Activated T-helper 17 cell treated with anti-CD3 and anti-CD28 coated beads, Interleukin-2, amount 50 U/mL, for 72 hours (primary cell): ENCODE data around the gene RNF34. TPM values are rescaled to one million over a fixed set of nuclear protein-coding genes. Genes with fewer than 3 reads are reported as not detected.
"Not testable (repeated sequence)": the region's sequence is repeated elsewhere in the genome, so short reads cannot be mapped to it uniquely, and the experiment has no call there.

Source experiments
- ATAC-seq: fragments of 150-1000 bp; cut with Tn5 transposase; replicated peaks from 2 replicates; pipeline ENCODE4 v1.10.0; 2021; ENCODE audit warnings: mild to moderate bottlenecking, moderate library complexity
- H3K27ac Mint-ChIP-seq: one replicate; pipeline ENCODE4 v1.8.0; 2022; ENCODE audit warnings: mixed read lengths
- H3K27me3 Mint-ChIP-seq: one replicate; pipeline ENCODE4 v1.8.0; 2022; ENCODE audit warnings: mixed read lengths
- H3K36me3 Mint-ChIP-seq: one replicate; pipeline ENCODE4 v1.8.0; 2022; ENCODE audit warnings: low read depth, mild to moderate bottlenecking, mixed read lengths
- H3K4me1 Mint-ChIP-seq: one replicate; pipeline ENCODE4 v1.8.0; 2022; ENCODE audit warnings: mixed read lengths
- H3K4me3 Mint-ChIP-seq: one replicate; pipeline ENCODE4 v1.8.0; 2022; ENCODE audit warnings: mild to moderate bottlenecking, mixed read lengths
- H3K9me3 Mint-ChIP-seq: one replicate; pipeline ENCODE4 v1.8.0; 2022; ENCODE audit warnings: mixed read lengths
- total RNA-seq, 2 donors: library from RNA; stranded (reverse); gene quantifications; one replicate each; pipeline ENCODE4 v1.2.3, GENCODE V29; 2022

Gene RNF34
- total RNA-seq, result 10 to 100 TPM; 62.8 to 98.5 TPM

- peak; percentile 92 for ATAC-seq
- H3K27ac Mint-ChIP-seq, result peak within 1 kb of the TSS; percentile 88
These were observed at the start of gene RNF34 for GRCh38 chr12:121399391-121400331. TSS of gene RNF34 (plus strand) at chr12:121400118. CDS start at chr12:121400213, 95 bp downstream.

GRCh38 chr12:121351820-121352681 is 47.9 kb upstream of the RNF34 start, which contains the start of gene ANAPC5:
TSS of gene ANAPC5 (minus strand) at chr12:121352411. CDS start at chr12:121352340, 71 bp downstream.
- Mint-ChIP-seq H3K36me3 (peaks cover 33% of the 10 kb centered on the region), H3K27me3 (no peaks in the 10 kb centered on the region), H3K4me1 (peaks cover 23% of the 10 kb centered on the region), H3K4me3 (peak within 1 kb of the TSS; percentile 90), H3K27ac (peak within 1 kb of the TSS; percentile 94), H3K9me3 (no peaks in the 10 kb centered on the region)
- peak; percentile 99 for ATAC-seq

More at GRCh38 chr12:121399391-121400331, at the start of gene RNF34:
- peaks cover 41% of the 10 kb centered on the region for H3K36me3 Mint-ChIP-seq
- H3K27me3 Mint-ChIP-seq, result no peaks in the 10 kb centered on the region
- peak within 1 kb of the TSS; percentile 87 for H3K4me3 Mint-ChIP-seq
- H3K9me3 Mint-ChIP-seq, result no peaks in the 10 kb centered on the region
- peaks cover 19% of the 10 kb centered on the region for H3K4me1 Mint-ChIP-seq

GRCh38 chr12:121352682-121353018 is 47.3 kb upstream of the RNF34 start:
- Mint-ChIP-seq H3K9me3 (no peaks in the 10 kb centered on the region), H3K36me3 (peaks cover 27% of the 10 kb centered on the region), H3K27ac (peak overlapping the region; percentile 94), H3K4me3 (peak overlapping the region; percentile 90), H3K27me3 (no peaks in the 10 kb centered on the region), H3K4me1 (peaks cover 21% of the 10 kb centered on the region)
- ATAC-seq, result peak; percentile 25

GRCh38 chr12:121355818-121356217 is 44.1 kb upstream of the RNF34 start:
- H3K36me3 Mint-ChIP-seq, result peaks cover 10% of the 10 kb centered on the region
- H3K9me3 Mint-ChIP-seq, result no peaks in the 10 kb centered on the region
- peaks cover 11% of the 10 kb centered on the region for H3K4me1 Mint-ChIP-seq
- H3K27me3 Mint-ChIP-seq, result no peaks in the 10 kb centered on the region
- no peak for ATAC-seq
- H3K4me3 Mint-ChIP-seq, result no peak overlapping the region
- H3K27ac Mint-ChIP-seq, result no peak overlapping the region

- no peaks in the 10 kb centered on the region for H3K27me3 Mint-ChIP-seq
- H3K4me1 Mint-ChIP-seq, result peaks cover 10% of the 10 kb centered on the region
- peaks cover 10% of the 10 kb centered on the region for H3K36me3 Mint-ChIP-seq
- no peak for ATAC-seq
- no peak overlapping the region for H3K27ac Mint-ChIP-seq
- H3K9me3 Mint-ChIP-seq, result no peaks in the 10 kb centered on the region
- H3K4me3 Mint-ChIP-seq, result no peak overlapping the region
These were observed 43.3 kb upstream of the RNF34 start for GRCh38 chr12:121356657-121357056.

GRCh38 chr12:121357331-121357730 is 42.6 kb upstream of the RNF34 start:
- H3K4me3 Mint-ChIP-seq, result no peak overlapping the region
- H3K27me3 Mint-ChIP-seq, result no peaks in the 10 kb centered on the region
- H3K27ac Mint-ChIP-seq, result no peak overlapping the region
- H3K9me3 Mint-ChIP-seq, result no peaks in the 10 kb centered on the region
- peaks cover 3% of the 10 kb centered on the region for H3K36me3 Mint-ChIP-seq
- no peak for ATAC-seq
- peaks cover 8% of the 10 kb centered on the region for H3K4me1 Mint-ChIP-seq

GRCh38 chr12:121358073-121358472 is 41.8 kb upstream of the RNF34 start:
- peaks cover 3% of the 10 kb centered on the region for H3K4me1 Mint-ChIP-seq
- no peak overlapping the region for H3K4me3 Mint-ChIP-seq
- no peaks in the 10 kb centered on the region for H3K36me3 Mint-ChIP-seq
- no peaks in the 10 kb centered on the region for H3K27me3 Mint-ChIP-seq
- no peak overlapping the region for H3K27ac Mint-ChIP-seq
- ATAC-seq, result no peak
- no peaks in the 10 kb centered on the region for H3K9me3 Mint-ChIP-seq

GRCh38 chr12:121364683-121365121 is 35.2 kb upstream of the RNF34 start:
- no peak overlapping the region for H3K27ac Mint-ChIP-seq
- no peak for ATAC-seq
- peaks cover 15% of the 10 kb centered on the region for H3K27me3 Mint-ChIP-seq
- H3K4me3 Mint-ChIP-seq, result no peak overlapping the region
- H3K9me3 Mint-ChIP-seq, result no peaks in the 10 kb centered on the region
- peaks cover 4% of the 10 kb centered on the region for H3K4me1 Mint-ChIP-seq
- H3K36me3 Mint-ChIP-seq, result no peaks in the 10 kb centered on the region

GRCh38 chr12:121365416-121366062 is 34.4 kb upstream of the RNF34 start:
- no peak overlapping the region for H3K27ac Mint-ChIP-seq
- H3K9me3 Mint-ChIP-seq, result no peaks in the 10 kb centered on the region
- H3K4me1 Mint-ChIP-seq, result peaks cover 4% of the 10 kb centered on the region
- peaks cover 15% of the 10 kb centered on the region for H3K27me3 Mint-ChIP-seq
- no peaks in the 10 kb centered on the region for H3K36me3 Mint-ChIP-seq
- no peak for ATAC-seq
- no peak overlapping the region for H3K4me3 Mint-ChIP-seq

GRCh38 chr12:121366063-121366459 is 33.9 kb upstream of the RNF34 start:
- Mint-ChIP-seq H3K9me3 (no peaks in the 10 kb centered on the region), H3K36me3 (no peaks in the 10 kb centered on the region), H3K27me3 (peaks cover 15% of the 10 kb centered on the region), H3K27ac (no peak overlapping the region), H3K4me3 (no peak overlapping the region), H3K4me1 (peaks cover 4% of the 10 kb centered on the region)
- ATAC-seq, result no peak

GRCh38 chr12:121371404-121371803 is 28.5 kb upstream of the RNF34 start:
- Mint-ChIP-seq H3K4me3 (no peak overlapping the region), H3K27me3 (no peaks in the 10 kb centered on the region), H3K27ac (no peak overlapping the region), H3K9me3 (no peaks in the 10 kb centered on the region), H3K4me1 (no peaks in the 10 kb centered on the region), H3K36me3 (no peaks in the 10 kb centered on the region)
- no peak for ATAC-seq

GRCh38 chr12:121373755-121374154 is 26.2 kb upstream of the RNF34 start:
- Mint-ChIP-seq H3K4me3 (no peak overlapping the region), H3K36me3 (no peaks in the 10 kb centered on the region), H3K9me3 (no peaks in the 10 kb centered on the region), H3K27me3 (no peaks in the 10 kb centered on the region), H3K4me1 (no peaks in the 10 kb centered on the region), H3K27ac (no peak overlapping the region)
- ATAC-seq, result no peak

- H3K4me1 Mint-ChIP-seq, H3K27me3 Mint-ChIP-seq, ATAC-seq, H3K9me3 Mint-ChIP-seq, H3K36me3 Mint-ChIP-seq, H3K27ac Mint-ChIP-seq, H3K4me3 Mint-ChIP-seq: not testable (repeated sequence)
These were observed 25.6 kb upstream of the RNF34 start for GRCh38 chr12:121374336-121374735.

GRCh38 chr12:121374945-121375584 is 24.9 kb upstream of the RNF34 start:
- H3K27me3 Mint-ChIP-seq, H3K36me3 Mint-ChIP-seq, ATAC-seq, H3K27ac Mint-ChIP-seq, H3K9me3 Mint-ChIP-seq, H3K4me1 Mint-ChIP-seq, H3K4me3 Mint-ChIP-seq: not testable (repeated sequence)
